BJ (cell line): Measurements from ENCODE around the gene SLC22A23. TPM values are rescaled to one million over a fixed set of nuclear protein-coding genes. Genes with fewer than 3 reads are reported as not detected.

ENCODE experiments used
- CTCF ChIA-PET: fragments of 350-600 bp; formaldehyde crosslinking; extraction: SDS; loops from one replicate; lab custom pipeline; 2021; ENCODE audit warnings: antibody characterized with exemption, inconsistent platforms; lab: Yijun Ruan, JAX
- POLR2A ChIA-PET: fragments of 300-600 bp; sonication (Branson Sonifier 250); formaldehyde crosslinking; extraction: SDS; loops from one replicate; lab custom pipeline; 2021; ENCODE audit warnings: antibody characterized with exemption; lab: Charles Lee
- DNase-seq: peaks from one replicate; pipeline ENCODE4 v3.0.0-alpha.2; 2011; ENCODE audit warnings: low read depth
- H3K27me3 ChIP-seq: 2 replicates; pipeline ENCODE4 v1.6.0; 2011; ENCODE audit warnings: low read length; ENCODE audit not compliant: control insufficient read depth, insufficient read depth
- H3K36me3 ChIP-seq: 2 replicates; pipeline ENCODE4 v1.5.1; 2011; ENCODE audit warnings: low read length; ENCODE audit not compliant: control insufficient read depth, insufficient read depth
- H3K4me3 ChIP-seq: 2 replicates; pipeline ENCODE4 v1.5.1; 2011; ENCODE audit warnings: low read depth, mild to moderate bottlenecking, control low read depth, low read length
- CTCF ChIP-seq: IDR thresholded peaks from 2 replicates; pipeline ENCODE4 v1.5.1; 2011; ENCODE audit warnings: low read depth, mild to moderate bottlenecking, control low read depth, inconsistent platforms, low read length, moderate library complexity; ENCODE audit not compliant: insufficient read depth
- polyA plus RNA-seq: library from polyadenylated mRNA; depleted of rRNA; stranded (reverse); fragments of >200 nt; gene quantifications from 2 replicates; pipeline ENCODE4 v1.2.3, GENCODE V29; 2011

The SLC22A23 gene
- polyA plus RNA-seq, 1 experiment: 0.44 TPM

- Histone ChIP-seq H3K27me3 (peaks cover 8% of the 10 kb centered on the region), H3K4me3 (no peak overlapping the region), H3K36me3 (no peaks in the 10 kb centered on the region)
- DNase-seq: no peak
- TF ChIP-seq CTCF: no peak
- POLR2A ChIA-PET: no interaction called here
- CTCF ChIA-PET: interaction anchor here (1.0 to 2.0 kb wide), 2 partner anchors 11 to 440 kb away, joined by 3 to 7 read pairs; no protein-coding TSS in a partner anchor
Measured at GRCh38 chr6:3292431-3293197, 164.2 kb downstream of the SLC22A23 start.

GRCh38 chr6:3291987-3292386 lies 164.9 kb downstream of the SLC22A23 start:
- Histone ChIP-seq H3K36me3 (no peaks in the 10 kb centered on the region), H3K4me3 (no peak overlapping the region), H3K27me3 (peaks cover 8% of the 10 kb centered on the region)
- no peak for DNase-seq
- POLR2A ChIA-PET: no interaction called here
- CTCF ChIA-PET: interaction anchor here (1.0 to 2.0 kb wide), 2 partner anchors 10 to 441 kb away, joined by 3 to 7 read pairs; no protein-coding TSS in a partner anchor
- no peak for TF ChIP-seq CTCF

GRCh38 chr6:3291346-3291745 lies 165.5 kb downstream of the SLC22A23 start:
- Histone ChIP-seq H3K4me3 (no peak overlapping the region), H3K36me3 (no peaks in the 10 kb centered on the region), H3K27me3 (peaks cover 8% of the 10 kb centered on the region)
- ChIA-PET POLR2A (no interaction called here), CTCF (interaction anchor here (1.0 to 2.0 kb wide), 2 partner anchors 10 to 414 kb away, joined by 3 to 7 read pairs; no protein-coding TSS in a partner anchor)
- DNase-seq: no peak
- TF ChIP-seq CTCF: no peak

GRCh38 chr6:3290931-3291211 lies 166.0 kb downstream of the SLC22A23 start:
- Histone ChIP-seq H3K27me3 (peaks cover 6% of the 10 kb centered on the region; the same call in 1 of the 2 replicates), H3K36me3 (no peaks in the 10 kb centered on the region), H3K4me3 (no peak overlapping the region)
- DNase-seq: no peak
- TF ChIP-seq CTCF: no peak
- CTCF ChIA-PET: interaction anchor here (1.0 to 2.0 kb wide), 2 partner anchors 9 to 415 kb away, joined by 3 to 7 read pairs; no protein-coding TSS in a partner anchor
- POLR2A ChIA-PET: no interaction called here

GRCh38 chr6:3290149-3290930 lies 166.5 kb downstream of the SLC22A23 start:
- POLR2A ChIA-PET: no interaction called here
- H3K36me3 ChIP-seq: no peaks in the 10 kb centered on the region
- TF ChIP-seq CTCF: no peak
- CTCF ChIA-PET: interaction anchor here (0.7 to 2.0 kb wide), 4 partner anchors 9 to 442 kb away, joined by 3 to 7 read pairs (median 4); no protein-coding TSS in a partner anchor
- DNase-seq: no peak
- H3K4me3 ChIP-seq: no peak overlapping the region
- H3K27me3 ChIP-seq: peaks cover 6% of the 10 kb centered on the region; the same call in 1 of the 2 replicates
